SH-SY5Y (cell line): ENCODE results near the gene AMPD2.

Experiments used
- GATA2 ChIP-seq: IDR thresholded peaks from 2 replicates; pipeline ENCODE4 v1.6.1; 2011; ENCODE audit warnings: mild to moderate bottlenecking, low read depth, low read length
- GATA3 ChIP-seq: IDR thresholded peaks from 2 replicates; pipeline ENCODE4 v1.6.1; 2011; ENCODE audit warnings: low read depth, mild to moderate bottlenecking, low read length, moderate library complexity

- TF ChIP-seq GATA2 = no peak
- TF ChIP-seq GATA3 = no peak
Measured at GRCh38 chr1:109573785-109574184, 45.9 kb upstream of the AMPD2 start.
